HG03342 (cell line): ENCODE data around the gene TRIM7.
"Not testable (repeated sequence)": the region's sequence is repeated elsewhere in the genome, so short reads cannot be mapped to it uniquely, and the experiment has no call there.

ENCODE experiments used
- ATAC-seq: cut with Tn5 transposase; IDR thresholded peaks from one replicate; pipeline ENCODE4 v1.9.1; 2021; ENCODE audit warnings: mild to moderate bottlenecking, moderate library complexity; ENCODE audit not compliant: unreplicated experiment

TRIM7 gene

GRCh38 chr5:181194489-181195248 lies 10.3 kb downstream of the TRIM7 start:
- no peak for ATAC-seq

GRCh38 chr5:181193656-181194055 lies 11.3 kb downstream of the TRIM7 start:
- ATAC-seq = no peak

- ATAC-seq = no peak
These were observed 12.5 kb downstream of the TRIM7 start for GRCh38 chr5:181192337-181193046.

DNA sequence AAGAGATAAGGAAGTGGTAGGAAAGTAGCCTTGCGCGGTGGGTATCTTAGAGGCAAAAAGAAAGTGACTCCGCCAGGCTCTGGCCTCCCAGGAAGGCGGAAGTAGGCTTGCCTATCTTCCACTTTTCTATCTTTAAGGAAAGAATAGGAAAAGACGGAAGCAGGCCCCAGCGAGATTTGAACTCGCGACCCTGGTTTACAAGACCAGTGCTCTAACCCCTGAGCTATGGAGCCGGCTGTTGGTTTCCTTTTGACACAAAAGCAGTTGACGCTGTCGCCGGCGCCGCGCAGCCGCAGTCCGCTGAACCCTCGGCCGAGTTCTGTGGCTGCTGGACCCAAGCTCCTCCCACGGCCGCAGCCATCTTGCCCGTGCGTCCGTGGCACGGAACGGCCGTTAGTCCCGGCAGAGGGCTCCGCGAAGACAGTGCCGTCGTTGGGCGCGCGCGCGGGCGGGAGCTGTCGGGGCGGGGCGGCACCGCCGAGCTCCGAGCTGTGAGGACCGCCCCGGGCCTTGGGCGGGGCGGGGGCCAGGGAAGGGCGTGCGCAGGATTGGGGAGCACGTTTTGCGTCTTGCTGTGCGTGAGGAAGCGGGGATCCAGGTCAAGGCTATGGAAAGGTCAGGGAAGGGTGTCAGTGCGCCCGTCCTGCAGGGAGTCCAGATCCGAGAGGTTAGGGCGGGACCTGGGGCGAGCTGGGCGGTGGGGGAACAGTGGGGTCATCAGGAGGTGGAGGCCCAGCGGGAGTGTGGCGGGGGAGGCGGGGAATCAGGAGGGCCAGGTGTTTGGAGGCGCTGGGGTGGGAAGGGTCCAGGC lies 13.3 kb downstream of the TRIM7 start:
- ATAC-seq = peak; percentile 58

GRCh38 chr5:181190711-181191525 lies 14.1 kb downstream of the TRIM7 start:
- peak; percentile 6 for ATAC-seq

DNA sequence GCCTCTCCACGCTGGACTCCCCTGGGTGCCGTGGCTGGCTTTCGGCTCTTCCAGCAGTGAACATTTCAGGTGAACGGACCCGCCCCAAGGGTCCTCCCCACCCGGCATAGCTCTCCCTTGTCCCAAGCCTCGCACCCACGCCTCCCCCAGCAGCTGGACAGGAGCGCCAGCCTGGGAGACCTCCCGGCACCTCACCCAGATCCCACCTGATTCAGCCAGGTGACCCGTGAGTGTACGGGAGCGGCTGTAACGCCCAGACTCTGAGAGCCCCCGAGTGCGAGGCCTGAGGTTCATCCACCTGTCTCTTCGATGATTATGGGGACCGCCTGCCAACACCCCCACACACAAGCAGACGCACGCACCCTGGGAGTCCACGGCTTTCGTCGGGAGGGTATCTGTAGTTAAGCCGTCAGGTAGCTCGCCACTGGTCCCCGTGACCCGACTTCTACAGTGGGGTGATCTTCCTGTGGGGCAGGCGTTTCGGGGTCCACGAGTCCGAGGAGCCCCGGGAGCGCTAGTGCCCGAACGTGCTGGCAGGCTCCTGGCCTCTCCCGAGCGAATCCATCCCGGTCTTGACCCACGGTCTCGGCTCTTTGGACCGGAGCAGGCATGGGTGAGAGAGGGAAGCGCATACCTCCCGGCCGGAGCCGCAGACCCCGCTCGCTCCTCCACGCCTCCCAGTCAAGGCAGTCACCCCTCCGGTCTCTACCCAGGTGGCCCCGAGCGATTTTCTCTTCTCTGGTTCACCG lies 14.9 kb downstream of the TRIM7 start:
- no peak for ATAC-seq

GRCh38 chr5:181189363-181189961 lies 15.5 kb downstream of the TRIM7 start:
- no peak for ATAC-seq

DNA sequence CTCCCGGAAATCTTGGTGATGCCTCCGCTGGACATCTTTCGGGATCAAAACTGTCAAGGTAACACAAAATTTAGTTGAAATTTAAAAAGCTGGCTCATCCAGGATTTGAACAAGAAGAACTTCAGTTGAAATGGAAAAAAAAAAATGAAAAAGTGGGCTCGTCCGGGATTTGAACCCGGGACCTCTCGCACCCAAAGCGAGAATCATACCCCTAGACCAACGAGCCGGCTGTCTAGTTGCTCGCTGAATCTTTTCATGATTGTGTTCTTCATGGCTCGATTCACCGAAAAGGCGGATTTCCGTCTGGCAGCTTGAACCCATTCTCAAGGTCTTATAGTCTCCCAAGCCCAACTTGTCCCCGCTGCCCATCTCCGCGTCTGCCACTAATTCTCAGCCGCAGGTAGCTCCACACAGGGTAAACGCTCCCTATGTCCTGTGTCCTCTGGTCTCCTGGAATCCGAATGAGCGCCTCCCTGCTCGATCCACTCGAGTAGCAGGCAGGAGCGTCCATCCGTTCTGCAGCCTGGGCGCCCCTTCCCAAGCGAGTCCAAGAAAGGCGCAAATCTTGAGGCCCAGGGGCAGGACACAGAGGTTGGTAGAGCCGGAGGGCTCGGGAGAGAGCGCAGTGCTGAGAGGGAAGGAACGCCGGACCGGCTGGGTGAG lies 16.2 kb downstream of the TRIM7 start:
- no peak for ATAC-seq

GRCh38 chr5:181187500-181188213 lies 17.3 kb downstream of the TRIM7 start:
- no peak for ATAC-seq

GRCh38 chr5:181186986-181187499 lies 18.0 kb downstream of the TRIM7 start:
- ATAC-seq = no peak

GRCh38 chr5:181186022-181186421 lies 19.0 kb downstream of the TRIM7 start:
- ATAC-seq = no peak

- no peak for ATAC-seq
These were observed 19.4 kb downstream of the TRIM7 start for GRCh38 chr5:181185560-181185959.

- ATAC-seq = no peak
These were observed 20.2 kb downstream of the TRIM7 start for GRCh38 chr5:181184845-181185216.

DNA sequence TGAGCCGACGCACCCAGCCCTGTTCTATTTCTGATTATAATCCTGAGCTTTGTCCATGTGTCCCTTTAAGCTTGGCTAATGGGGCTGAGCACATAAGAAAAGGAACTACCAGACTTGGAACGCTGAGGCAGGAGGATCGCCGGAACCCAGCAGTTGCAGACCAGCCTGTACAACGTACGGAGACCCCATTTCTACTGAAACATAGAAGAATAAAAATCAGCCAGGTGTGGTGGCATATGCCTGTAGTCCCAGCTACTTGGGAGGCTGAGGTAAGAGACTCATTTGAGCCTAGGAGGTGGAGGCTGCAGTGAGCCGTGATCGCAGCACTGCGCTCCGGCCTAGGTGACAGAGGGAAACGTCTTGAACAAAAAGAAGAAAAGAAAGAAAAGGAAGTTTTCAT lies 22.3 kb downstream of the TRIM7 start:
- ATAC-seq = no peak

DNA sequence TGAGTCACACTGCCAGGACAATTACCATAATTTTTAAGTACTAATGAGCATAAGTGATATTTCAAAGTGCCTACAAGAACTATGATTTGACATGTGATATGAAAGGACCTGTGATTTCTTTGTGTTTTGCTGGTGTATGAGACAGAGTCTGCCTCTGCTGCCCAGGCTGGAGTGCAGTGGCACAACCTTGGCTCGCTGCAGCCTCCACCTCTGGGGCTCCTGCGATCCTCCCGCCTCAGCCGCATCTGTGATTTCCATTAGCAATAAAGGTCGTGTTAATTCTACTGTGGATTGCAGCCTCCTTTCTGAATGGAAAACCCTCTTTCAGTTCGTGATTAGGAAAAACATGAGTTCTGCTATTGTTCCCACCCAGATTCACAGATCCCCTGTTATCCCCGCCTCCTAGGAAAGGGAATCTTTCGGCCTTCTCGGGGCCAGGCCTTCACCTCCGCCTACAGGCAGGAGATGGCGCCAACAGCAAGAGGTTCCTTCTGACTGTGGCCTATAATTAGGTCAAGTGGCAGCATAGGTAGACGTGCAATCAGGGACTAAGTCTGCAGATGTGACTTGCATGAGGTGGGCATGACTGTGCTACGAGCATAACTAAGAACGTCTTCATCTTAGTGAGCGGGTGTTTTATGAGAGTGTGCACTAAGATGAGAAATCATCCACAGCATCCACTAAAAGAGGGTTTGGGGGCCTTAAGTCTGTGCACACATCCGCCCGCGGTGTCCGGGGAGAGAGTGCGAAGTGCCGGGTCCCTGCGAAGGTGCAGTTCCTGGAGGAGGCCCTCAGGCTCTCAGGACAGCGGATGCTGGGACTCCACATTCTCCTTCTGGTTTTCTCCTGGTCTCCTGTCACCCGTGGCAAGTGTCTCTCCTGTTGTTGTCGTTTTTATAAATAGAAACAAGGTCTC lies 23.1 kb downstream of the TRIM7 start:
- peak; percentile 58 for ATAC-seq

DNA sequence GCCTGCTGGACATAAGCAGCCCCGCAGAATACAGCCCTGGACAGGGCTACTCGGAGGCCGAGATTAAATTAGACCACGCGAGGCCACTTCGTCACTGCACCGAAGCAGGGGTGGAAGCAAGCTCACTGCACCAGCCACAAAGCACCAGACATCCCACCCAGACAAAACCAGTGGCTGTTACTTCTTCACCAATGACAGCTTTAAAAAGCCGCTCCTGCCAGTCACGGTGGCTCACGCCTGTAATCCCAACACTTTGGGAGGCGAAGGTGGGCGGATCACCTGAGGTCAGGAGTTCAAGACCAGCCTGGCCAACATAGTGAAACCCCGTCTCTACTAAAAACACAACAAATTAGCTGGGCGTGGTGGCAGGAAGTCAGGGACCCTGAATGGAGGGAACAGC lies 27.4 kb downstream of the TRIM7 start:
- not testable (repeated sequence) for ATAC-seq

DNA sequence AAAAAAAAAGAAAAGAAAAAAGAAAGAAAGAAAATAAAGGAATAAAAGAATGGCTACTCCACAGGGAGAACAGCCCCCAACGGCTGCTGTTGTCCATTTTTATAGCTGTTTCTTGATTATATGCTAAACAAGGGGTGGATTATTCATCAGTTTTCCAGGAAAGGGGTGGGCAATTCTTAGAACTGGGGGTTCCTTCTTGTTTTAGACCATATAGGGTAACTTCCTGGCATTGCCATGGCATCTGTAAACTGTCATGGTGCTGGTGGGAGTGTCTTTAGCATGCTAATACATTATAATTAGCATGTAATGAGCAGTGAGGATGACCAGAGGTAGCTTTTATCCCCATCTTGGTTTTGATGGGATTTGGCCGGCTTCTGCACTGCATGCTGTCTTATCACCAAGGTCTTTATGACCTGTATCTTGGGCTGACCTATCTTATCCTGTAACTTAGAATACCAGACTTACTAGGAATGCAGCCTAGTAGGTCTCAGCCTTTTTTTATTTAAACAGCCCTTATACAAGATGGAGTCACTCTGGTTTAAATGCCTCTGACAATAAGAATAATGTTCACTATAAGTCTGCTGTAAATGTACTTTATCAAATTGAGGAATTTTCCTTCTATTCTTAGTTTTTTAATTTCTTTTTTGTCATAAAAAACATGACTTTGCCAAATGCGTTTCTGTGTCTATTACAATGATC lies 28.6 kb downstream of the TRIM7 start:
- no peak for ATAC-seq
